Osteoblast (primary cell): ENCODE results near the gene KHDC1L. TPM values are rescaled to one million over a fixed set of nuclear protein-coding genes. Genes with fewer than 3 reads are reported as not detected.
"Not testable (repeated sequence)": the region's sequence is repeated elsewhere in the genome, so short reads cannot be mapped to it uniquely, and the experiment has no call there.

Source experiments
- DNase-seq: peaks from one replicate; pipeline ENCODE4 v3.0.0; 2011; ENCODE audit warnings: low spot score, mixed read lengths; ENCODE audit not compliant: insufficient read length; ENCODE audit errors: missing footprints
- H2AFZ ChIP-seq: 2 replicates; pipeline ENCODE4 v1.6.0; 2011; ENCODE audit warnings: mild to moderate bottlenecking, low read length
- H3K27ac ChIP-seq: 2 replicates; pipeline ENCODE4 v1.5.1; 2011; ENCODE audit warnings: mild to moderate bottlenecking, low read depth, low read length, moderate library complexity
- H3K27me3 ChIP-seq: 2 replicates; pipeline ENCODE4 v1.6.0; 2012; ENCODE audit warnings: mild to moderate bottlenecking, control low read depth, inconsistent platforms, low read length, moderate library complexity; ENCODE audit not compliant: insufficient read depth
- H3K36me3 ChIP-seq: 2 replicates; pipeline ENCODE4 v1.5.1; 2011; ENCODE audit warnings: mild to moderate bottlenecking, low read length, control low read depth, moderate library complexity; ENCODE audit not compliant: insufficient read depth
- H3K4me1 ChIP-seq: 2 replicates; pipeline ENCODE4 v1.5.1; 2011; ENCODE audit warnings: mild to moderate bottlenecking, low read length, control low read depth, moderate library complexity; ENCODE audit not compliant: insufficient read depth
- H3K4me2 ChIP-seq: 2 replicates; pipeline ENCODE4 v1.6.0; 2011; ENCODE audit warnings: mild to moderate bottlenecking, low read length; ENCODE audit not compliant: insufficient read depth
- H3K4me3 ChIP-seq: fragments of 200-600 bp; sonication (generic); 3 replicates; pipeline ENCODE4 v1.5.1; 2012; ENCODE audit warnings: mild to moderate bottlenecking, low read length, inconsistent platforms; ENCODE audit not compliant: insufficient read depth
- H3K79me2 ChIP-seq: 2 replicates; pipeline ENCODE4 v1.6.0; 2012; ENCODE audit warnings: mild to moderate bottlenecking, low read length, control low read depth, inconsistent platforms; ENCODE audit not compliant: insufficient read depth
- H3K9me3 ChIP-seq: 2 replicates; pipeline ENCODE4 v1.5.1; 2011; ENCODE audit warnings: low read depth, low read length, control low read depth
- H4K20me1 ChIP-seq: 2 replicates; pipeline ENCODE4 v1.6.0; 2012; ENCODE audit warnings: mild to moderate bottlenecking, low read length, control low read depth; ENCODE audit not compliant: insufficient read depth
- CTCF ChIP-seq: IDR thresholded peaks from 2 replicates; pipeline ENCODE4 v1.5.1; 2011; ENCODE audit warnings: mild to moderate bottlenecking, low read depth, low read length, moderate library complexity; ENCODE audit errors: extremely low read depth
- total RNA-seq: library from RNA; depleted of rRNA; stranded (reverse); fragments of >200 nt; gene quantifications from 2 replicates; pipeline ENCODE4 v1.2.3, GENCODE V29; 2012

KHDC1L gene
- total RNA-seq, 1 donor = 0.72 TPM

DNA sequence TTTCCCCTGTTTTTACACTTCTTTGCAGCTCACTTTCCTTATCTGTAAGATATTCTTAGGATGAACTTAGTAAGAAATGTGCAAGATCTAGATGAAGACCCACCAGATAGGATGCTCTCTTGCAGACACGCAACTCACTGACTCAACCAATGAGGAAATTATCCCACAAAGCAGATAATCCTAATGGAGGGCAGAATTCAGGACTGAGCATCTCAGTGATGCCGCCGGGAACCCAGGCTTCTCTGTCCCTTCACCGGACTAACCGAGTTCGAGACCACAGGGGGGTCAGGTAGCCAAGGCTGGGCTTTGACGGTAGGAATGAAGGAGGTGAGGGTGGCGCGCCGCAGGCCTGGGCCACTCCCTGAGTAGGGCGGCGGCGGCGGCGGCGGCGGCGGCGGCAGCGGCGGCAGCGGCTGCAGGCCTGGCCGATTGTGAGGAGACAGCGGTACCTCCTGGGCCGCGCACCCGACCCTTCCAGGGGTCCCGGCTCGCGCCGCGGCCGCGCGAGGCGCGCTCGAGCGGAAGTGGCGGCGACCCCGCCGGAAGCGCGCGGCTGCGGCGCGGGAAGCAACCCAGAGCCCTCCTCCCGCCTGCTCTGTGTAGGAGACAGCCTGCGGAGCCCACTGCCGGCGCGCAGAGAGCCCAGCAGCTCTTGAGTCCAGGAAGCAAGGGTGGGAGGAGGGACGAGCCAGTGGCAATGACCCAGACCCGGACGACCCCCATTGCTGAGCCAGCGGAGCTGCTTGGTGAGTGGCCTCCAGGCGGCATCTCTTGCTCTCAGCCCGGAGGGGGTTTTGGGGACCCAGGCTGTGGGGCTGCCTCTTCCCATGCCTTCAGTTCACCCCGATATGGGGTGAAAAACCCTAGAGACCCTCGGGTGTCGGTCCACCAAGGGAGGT is 37.6 kb upstream of the KHDC1L start, which contains the start of gene KHDC1:
KHDC1 (minus strand) TSS at position 526 of the 899 bp plus-strand sequence. CDS start 20,679 bp downstream, outside the sequence.
- Histone ChIP-seq H3K4me2 (peak within 1 kb of the TSS; percentile 84), H3K36me3 (no peaks in the 10 kb centered on the region), H3K79me2 (peaks cover 2% of the 10 kb centered on the region), H4K20me1 (no peaks in the 10 kb centered on the region), H3K27ac (peak within 1 kb of the TSS; percentile 56), H3K4me3 (peak within 1 kb of the TSS; percentile 84), H3K4me1 (peaks cover 14% of the 10 kb centered on the region), H2AFZ (peak within 1 kb of the TSS; percentile 95), H3K27me3 (no peaks in the 10 kb centered on the region), H3K9me3 (no peaks in the 10 kb centered on the region)
- TF ChIP-seq CTCF = no peak
- peak; percentile 93 for DNase-seq

- no peak for TF ChIP-seq CTCF
- H3K79me2 ChIP-seq = peaks cover 2% of the 10 kb centered on the region
- no peaks in the 10 kb centered on the region for H3K36me3 ChIP-seq
- no peaks in the 10 kb centered on the region for H3K27me3 ChIP-seq
- no peak overlapping the region for H2AFZ ChIP-seq
- H3K27ac ChIP-seq = no peak overlapping the region
- H3K9me3 ChIP-seq = no peaks in the 10 kb centered on the region
- H3K4me1 ChIP-seq = peaks cover 12% of the 10 kb centered on the region
- no peaks in the 10 kb centered on the region for H4K20me1 ChIP-seq
- DNase-seq = peak; percentile 1
- no peak overlapping the region for H3K4me3 ChIP-seq
- no peak overlapping the region for H3K4me2 ChIP-seq
Observed at GRCh38 chr6:73258721-73259120, 33.4 kb upstream of the KHDC1L start.

- H2AFZ ChIP-seq, H4K20me1 ChIP-seq, H3K27me3 ChIP-seq, DNase-seq, H3K27ac ChIP-seq, H3K79me2 ChIP-seq, H3K36me3 ChIP-seq, H3K4me2 ChIP-seq, H3K4me1 ChIP-seq, H3K9me3 ChIP-seq, H3K4me3 ChIP-seq: not testable (repeated sequence)
Observed at GRCh38 chr6:73254323-73254722, 29.0 kb upstream of the KHDC1L start.

DNA sequence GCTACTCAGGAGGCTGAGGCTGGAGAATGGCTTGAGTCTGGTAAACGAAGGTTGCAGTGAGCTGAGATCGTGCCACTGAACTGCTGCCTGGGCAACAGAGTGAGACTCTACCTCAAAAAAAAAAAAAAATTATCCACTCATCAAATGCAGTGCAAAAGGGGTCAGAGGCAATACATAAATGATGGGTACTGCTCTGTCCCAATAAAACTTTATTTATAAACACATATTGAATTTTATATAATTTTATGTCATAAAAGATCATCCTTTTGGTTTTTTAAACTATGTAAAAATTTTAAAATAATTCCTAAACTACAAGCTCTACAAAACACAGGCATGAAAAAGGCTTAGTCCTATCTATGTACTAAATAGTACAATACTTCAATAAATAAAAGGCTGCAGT is 27.4 kb upstream of the KHDC1L start:
- H3K9me3 ChIP-seq = no peaks in the 10 kb centered on the region
- no peak overlapping the region for H3K4me3 ChIP-seq
- DNase-seq = no peak
- H3K4me2 ChIP-seq = no peak overlapping the region
- no peaks in the 10 kb centered on the region for H3K27me3 ChIP-seq
- no peaks in the 10 kb centered on the region for H4K20me1 ChIP-seq
- H3K4me1 ChIP-seq = no peaks in the 10 kb centered on the region
- H3K79me2 ChIP-seq = no peaks in the 10 kb centered on the region
- no peaks in the 10 kb centered on the region for H3K36me3 ChIP-seq
- no peak overlapping the region for H2AFZ ChIP-seq
- H3K27ac ChIP-seq = no peak overlapping the region
- TF ChIP-seq CTCF = no peak
